ENCODE data around the gene USF2. TPM values are rescaled to one million over a fixed set of nuclear protein-coding genes. Genes with fewer than 3 reads are reported as not detected.

USF2 gene
- polyA plus RNA-seq, 2 of the 4 experiments (the other 2 are of a cell fraction), result 118 to 141 TPM

DNA sequence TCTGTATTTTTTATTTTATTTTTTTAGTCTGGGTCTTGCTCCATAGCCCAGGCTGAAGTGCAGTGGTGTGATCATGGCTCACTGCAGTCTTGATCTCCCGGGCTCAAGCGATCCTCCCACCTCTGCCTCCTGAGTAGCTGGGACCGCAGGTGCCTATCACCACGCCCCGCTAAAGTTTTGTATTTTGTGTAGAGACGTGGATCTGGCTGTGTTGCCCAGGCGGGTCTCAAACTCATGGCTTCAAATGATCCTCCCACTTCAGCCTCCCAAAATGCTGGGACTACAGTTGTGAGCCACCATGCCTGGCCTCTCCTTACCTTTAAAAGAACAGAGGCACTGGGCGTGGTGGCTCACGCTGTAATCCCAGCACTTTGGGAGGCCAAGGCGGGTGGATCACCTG lies 19.0 kb downstream of the USF2 start:
- H3K4me2 ChIP-seq, result no peak overlapping the region
- 80% methylated on average over 10 of the region's 10 CpGs for WGBS (ENCODE audit: missing lambda C conversion rate)
- ChIA-PET POLR2A (interaction anchor here (0.6 to 1.0 kb wide), 2 partner anchors 10 to 19 kb away, joined by 3 read pairs; partner anchors contain the start of gene USF2), CTCF (interaction anchor here (0.6 to 4.8 kb wide), 15 partner anchors 10 to 270 kb away, joined by 3 to 25 read pairs (median 4); partner anchors contain the start of gene USF2)
- no peak for DNase-seq (ENCODE audit: low read depth in 1 of 2, low spot score in 1 of 2)
- no peaks in the 10 kb centered on the region for H3K9me3 ChIP-seq
- ATAC-seq, result no peak
- no peak overlapping the region for H3K4me3 ChIP-seq
- TF ChIP-seq HOXB5 (CRISPR knock-in tag; IDR thresholded peaks at IDR 0.05) (no peak), CBX8 (IDR thresholded peaks at IDR 0.05) (no peak)
- no peak overlapping the region for H3K27ac ChIP-seq
- no peak for FAIRE-seq
- H3K4me1 ChIP-seq, result no peaks in the 10 kb centered on the region

GRCh38 chr19:35288331-35288730 lies 19.6 kb downstream of the USF2 start:
- FAIRE-seq, result no peak

DNA sequence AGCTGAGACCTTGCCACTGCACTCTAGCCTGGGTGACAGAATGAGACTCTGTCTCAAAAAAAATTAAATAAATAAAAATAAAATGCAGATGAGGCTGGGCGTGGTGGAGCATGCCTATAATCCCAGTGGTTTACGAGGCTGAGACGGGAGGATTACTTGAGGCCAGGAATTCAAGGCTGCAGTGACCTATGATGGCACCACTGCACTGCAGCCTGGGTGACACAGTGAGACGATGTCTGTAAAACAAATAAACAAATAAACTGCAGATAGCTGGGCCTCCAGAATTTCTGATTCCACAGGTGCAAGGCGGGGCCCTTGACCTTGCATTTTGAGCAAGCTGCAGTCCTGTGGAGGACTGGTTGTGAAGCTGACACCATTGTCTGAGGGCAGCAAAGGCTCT lies 20.1 kb downstream of the USF2 start:
- no peak for TF ChIP-seq HES2 (IDR thresholded peaks at IDR 0.05)
- no peak for TF ChIP-seq SMC3 (IDR thresholded peaks at IDR 0.05)
- no peak for TF ChIP-seq NR3C1 (IDR thresholded peaks at IDR 0.05)
- no peak for TF ChIP-seq CBX2 (IDR thresholded peaks at IDR 0.05; ENCODE audit: borderline replicate concordance, low read depth)
- TF ChIP-seq HEYL (CRISPR knock-in tag; IDR thresholded peaks at IDR 0.05), result no peak
- no peak for TF ChIP-seq HOXB13 (CRISPR knock-in tag; IDR thresholded peaks at IDR 0.05; ENCODE audit: low read depth)
- no peak for TF ChIP-seq ATOH8 (CRISPR knock-in tag; IDR thresholded peaks at IDR 0.05; ENCODE audit: low read depth)
- no peak for TF ChIP-seq CHD4 (IDR thresholded peaks at IDR 0.05; ENCODE audit: borderline replicate concordance)
- no peak for TF ChIP-seq EP300 (IDR thresholded peaks at IDR 0.05)
- no peak for TF ChIP-seq FOXS1 (CRISPR knock-in tag; IDR thresholded peaks at IDR 0.05)
- TF ChIP-seq TP53 (CRISPR knock-in tag; IDR thresholded peaks at IDR 0.05), result no peak
- no peak for TF ChIP-seq JUNB (IDR thresholded peaks at IDR 0.05)
- TF ChIP-seq ELK1 (IDR thresholded peaks at IDR 0.05; ENCODE audit: low read depth, low read length), result no peak
- Histone ChIP-seq H3K4me2 (no peak overlapping the region), H3K4me3 (no peak overlapping the region), H3K27ac (no peak overlapping the region), H3K9me3 (no peaks in the 10 kb centered on the region), H3K4me1 (no peaks in the 10 kb centered on the region)
- CTCF ChIA-PET, result interaction anchor here (0.6 to 4.4 kb wide), 11 partner anchors 8 to 222 kb away, joined by 3 to 27 read pairs (median 4); no protein-coding TSS in a partner anchor
- ATAC-seq, result no peak
- no peak for FAIRE-seq
- POLR2A ChIA-PET, result interaction anchor here (0.5 kb wide), 1 partner anchor 415 kb away, joined by 4 read pairs; the partner anchor contains the start of gene ZBTB32
- DNase-seq (ENCODE audit: low read depth in 1 of 2, low spot score in 1 of 2), result no peak
- 51% methylated on average over 5 of the region's 5 CpGs for WGBS (ENCODE audit: missing lambda C conversion rate)

More at GRCh38 chr19:35288331-35288730, 19.6 kb downstream of the USF2 start:
- 35% methylated on average over 2 of the region's 2 CpGs for WGBS (ENCODE audit: missing lambda C conversion rate)
- Histone ChIP-seq H3K4me2 (no peak overlapping the region), H3K4me3 (no peak overlapping the region), H3K9me3 (no peaks in the 10 kb centered on the region), H3K4me1 (no peaks in the 10 kb centered on the region), H3K27ac (no peak overlapping the region)
- ChIA-PET POLR2A (interaction anchor here (0.5 to 0.6 kb wide), 3 partner anchors 20 to 416 kb away, joined by 3 to 5 read pairs (median 4); partner anchors contain the start of genes USF2 and ZBTB32), CTCF (interaction anchor here (0.6 to 4.8 kb wide), 12 partner anchors 9 to 222 kb away, joined by 3 to 27 read pairs (median 6); no protein-coding TSS in a partner anchor)
- ATAC-seq (no peak), DNase-seq (ENCODE audit: low read depth in 1 of 2, low spot score in 1 of 2) (no peak)
- no peak for TF ChIP-seq RCOR1 (IDR thresholded peaks at IDR 0.05; ENCODE audit: low read depth, low read length)
- TF ChIP-seq POLR2A (IDR thresholded peaks at IDR 0.05; ENCODE audit: low read length), result no peak
- TF ChIP-seq EHMT2 (IDR thresholded peaks at IDR 0.05; ENCODE audit: low read depth), result no peak
- TF ChIP-seq KDM5A (IDR thresholded peaks at IDR 0.05), result no peak
- TF ChIP-seq FOSB (CRISPR knock-in tag; IDR thresholded peaks at IDR 0.05), result no peak
- no peak for TF ChIP-seq RAD21 (conservative IDR thresholded peaks at IDR 0.05 in 1 of 2, IDR thresholded peaks at IDR 0.05 in 1 of 2)
- no peak for TF ChIP-seq EP300 (IDR thresholded peaks at IDR 0.05)
- no peak for TF ChIP-seq FOXS1 (CRISPR knock-in tag; IDR thresholded peaks at IDR 0.05)
- TF ChIP-seq CBX8 (IDR thresholded peaks at IDR 0.05), result no peak
- no peak for TF ChIP-seq MAFK (IDR thresholded peaks at IDR 0.05; ENCODE audit: partially characterized antibody)
- no peak for TF ChIP-seq EHF (CRISPR knock-in tag; IDR thresholded peaks at IDR 0.05)
- TF ChIP-seq ESRRA (IDR thresholded peaks at IDR 0.05; ENCODE audit: borderline replicate concordance, low read length), result no peak
- TF ChIP-seq CBX2 (IDR thresholded peaks at IDR 0.05; ENCODE audit: borderline replicate concordance, low read depth), result no peak

Measured in A549 (cell line).